GM23248 (cell line): Measurements from ENCODE around the gene PTPN14. TPM values are rescaled to one million over a fixed set of nuclear protein-coding genes. Genes with fewer than 3 reads are reported as not detected.

Source experiments
- DNase-seq: peaks from one replicate; pipeline ENCODE4 v3.0.0-alpha.2; 2015
- H2AFZ ChIP-seq: fragments of 200-600 bp; sonication (generic); 2 replicates; pipeline ENCODE4 v1.6.1; 2016; ENCODE audit warnings: antibody characterized with exemption
- H3F3A ChIP-seq: fragments of 200-600 bp; sonication (generic); 2 replicates; pipeline ENCODE4 v1.6.1; 2016; ENCODE audit warnings: mild to moderate bottlenecking, antibody characterized with exemption, mixed run types; ENCODE audit not compliant: insufficient read depth
- H3K27ac ChIP-seq: fragments of 200-600 bp; sonication (generic); 2 replicates; pipeline ENCODE4 v1.5.1; 2016; ENCODE audit warnings: mild to moderate bottlenecking
- H3K27me3 ChIP-seq: fragments of 200-600 bp; sonication (generic); replicated peaks from 2 replicates; pipeline ENCODE4 v1.6.1; 2016; ENCODE audit warnings: mild to moderate bottlenecking; ENCODE audit not compliant: insufficient read depth
- H3K36me3 ChIP-seq: fragments of 200-600 bp; sonication (generic); 2 replicates; pipeline ENCODE4 v1.6.1; 2016; ENCODE audit warnings: low read depth, mild to moderate bottlenecking
- H3K4me1 ChIP-seq: fragments of 200-600 bp; sonication (generic); 2 replicates; pipeline ENCODE4 v1.6.1; 2016; ENCODE audit warnings: mild to moderate bottlenecking; ENCODE audit not compliant: insufficient read depth
- H3K4me2 ChIP-seq: fragments of 200-600 bp; sonication (generic); one replicate; pipeline ENCODE4 v1.6.1; 2016; ENCODE audit warnings: mild to moderate bottlenecking; ENCODE audit not compliant: unreplicated experiment
- H3K4me3 ChIP-seq: fragments of 200-600 bp; sonication (generic); 2 replicates; pipeline ENCODE4 v1.5.1; 2016; ENCODE audit warnings: mild to moderate bottlenecking
- H3K79me2 ChIP-seq: fragments of 200-600 bp; sonication (generic); 2 replicates; pipeline ENCODE4 v1.6.1; 2016; ENCODE audit warnings: mild to moderate bottlenecking; ENCODE audit not compliant: insufficient read depth
- H3K9ac ChIP-seq: fragments of 200-600 bp; sonication (generic); 2 replicates; pipeline ENCODE4 v1.6.1; 2016; ENCODE audit warnings: mild to moderate bottlenecking
- H3K9me2 ChIP-seq: fragments of 200-600 bp; sonication (generic); 2 replicates; pipeline ENCODE4 v1.6.1; 2016; ENCODE audit warnings: mixed run types, mild to moderate bottlenecking, moderate library complexity; ENCODE audit not compliant: insufficient read depth
- H3K9me3 ChIP-seq: fragments of 200-600 bp; sonication (generic); one replicate; pipeline ENCODE4 v1.6.1; 2017; ENCODE audit warnings: low read depth
- H4K20me1 ChIP-seq: fragments of 200-600 bp; sonication (generic); 2 replicates; pipeline ENCODE4 v1.6.0; 2016; ENCODE audit not compliant: insufficient read depth
- EZH2 ChIP-seq: fragments of 200-600 bp; sonication (generic); IDR thresholded peaks from 2 replicates; pipeline ENCODE4 v1.6.1; 2018; ENCODE audit warnings: antibody characterized with exemption, mild to moderate bottlenecking; ENCODE audit not compliant: insufficient read depth, poor library complexity, severe bottlenecking
- EZH2phosphoT487 ChIP-seq: fragments of 200-600 bp; sonication (generic); IDR thresholded peaks from 2 replicates; pipeline ENCODE4 v1.6.1; 2018; ENCODE audit warnings: antibody characterized with exemption, moderate library complexity, mild to moderate bottlenecking, low read depth; ENCODE audit not compliant: insufficient read depth
- WGBS, 2 experiments: methylation state at CpG; one replicate each; pipeline ENCODE4 v1.1.6; 2015 to 2017; ENCODE audit warnings: low lambda C conversion rate in 2 of 2, low coverage in 1 of 2; ENCODE audit errors: missing lambda C conversion rate in 2 of 2; 5-methylcytosine and 5-hydroxymethylcytosine counted together
- in situ Hi-C: fragments of 300-500 bp; cut with MboI; formaldehyde crosslinking; loops from 2 replicates; pipeline ENCODE4 v1.15.0; 2020
- polyA plus RNA-seq: library from polyadenylated mRNA; unstranded; fragments of >200 nt; fragmentation: Nextera tagmentation; extraction: Ambion mirVana; gene quantifications from 2 replicates; pipeline ENCODE4 v1.2.1, GENCODE V29; 2016
- total RNA-seq: library from RNA; depleted of rRNA; stranded (reverse); fragments of >200 nt; shearing (Covaris generic); gene quantifications from 2 replicates; pipeline ENCODE4 v1.2.3, GENCODE V29; 2014

The PTPN14 gene
- total and polyA plus RNA-seq, 2 experiments from 2014 or later = 38.7 to 49.8 TPM

GRCh38 chr1:214329470-214330220, 221.8 kb downstream of the PTPN14 start:
- Histone ChIP-seq H3K79me2 (no peaks in the 10 kb centered on the region), H3K27me3 (no peaks in the 10 kb centered on the region), H2AFZ (no peak overlapping the region), H3K4me3 (no peak overlapping the region), H3F3A (0 out of 2 replicates have a peak, but pooled peaks cover 21% of the 10 kb centered on the region), H3K9ac (no peak overlapping the region), H4K20me1 (no peaks in the 10 kb centered on the region), H3K9me3 (no peaks in the 10 kb centered on the region), H3K4me2 (no peak overlapping the region), H3K4me1 (peaks cover 3% of the 10 kb centered on the region; the same call in 1 of the 2 replicates), H3K36me3 (no peaks in the 10 kb centered on the region), H3K27ac (no peak overlapping the region), H3K9me2 (no peaks in the 10 kb centered on the region)
- no peak for TF ChIP-seq EZH2phosphoT487
- TF ChIP-seq EZH2 = no peak
- DNase-seq = no peak
- 96 to 97% methylated on average over 20 of the region's 20 CpGs for WGBS, 2 experiments
- in situ Hi-C loops = loop anchor here (5.0 to 25.0 kb wide), 3 partner anchors 112 to 1208 kb away; no protein-coding TSS in a partner anchor

- 0 out of 2 replicates have a peak, but pooled peaks cover 21% of the 10 kb centered on the region for H3F3A ChIP-seq
- peaks cover 3% of the 10 kb centered on the region; the same call in 1 of the 2 replicates for H3K4me1 ChIP-seq
- peak overlapping the region; percentile 38 for H3K4me2 ChIP-seq
- H3K9me2 ChIP-seq = no peaks in the 10 kb centered on the region
- 50 to 52% methylated on average over 11 of the region's 11 CpGs for WGBS, 2 experiments
- no peaks in the 10 kb centered on the region for H3K27me3 ChIP-seq
- no peaks in the 10 kb centered on the region for H3K36me3 ChIP-seq
- H3K79me2 ChIP-seq = no peaks in the 10 kb centered on the region
- H3K4me3 ChIP-seq = no peak overlapping the region
- H4K20me1 ChIP-seq = no peaks in the 10 kb centered on the region
- no peak overlapping the region for H3K27ac ChIP-seq
- DNase-seq = peak; percentile 92
- no peak overlapping the region for H3K9ac ChIP-seq
- H2AFZ ChIP-seq = no peak overlapping the region
- in situ Hi-C loops = loop anchor here (25.0 kb wide), 1 partner anchor 1208 kb away; no protein-coding TSS in a partner anchor
- TF ChIP-seq EZH2 (no peak), EZH2phosphoT487 (no peak)
- H3K9me3 ChIP-seq = no peaks in the 10 kb centered on the region
Observed at GRCh38 chr1:214328770-214329469, 222.5 kb downstream of the PTPN14 start.

DNA sequence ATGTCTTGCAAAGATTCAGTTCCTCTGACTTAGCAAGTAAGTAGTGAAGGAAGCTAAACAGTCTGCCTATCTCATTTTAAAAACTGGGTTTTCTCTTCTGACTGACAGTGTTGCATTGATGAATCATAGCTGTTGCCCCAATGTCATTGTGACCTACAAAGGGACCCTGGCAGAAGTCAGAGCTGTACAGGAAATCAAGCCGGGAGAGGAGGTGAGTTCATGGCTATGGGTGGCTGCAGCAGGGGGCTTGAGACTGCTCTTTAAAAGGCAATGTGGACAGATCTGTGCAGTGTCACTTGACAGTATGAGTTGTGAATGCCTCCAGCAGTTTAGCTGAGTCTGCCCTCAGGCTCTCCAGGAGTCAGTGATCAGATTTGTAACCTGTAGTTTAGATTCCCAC, 223.9 kb downstream of the PTPN14 start:
- H3K36me3 ChIP-seq = no peaks in the 10 kb centered on the region
- no peak overlapping the region for H3K4me3 ChIP-seq
- no peaks in the 10 kb centered on the region for H3K79me2 ChIP-seq
- in situ Hi-C loops = loop anchor here (25.0 kb wide), 1 partner anchor 1210 kb away; no protein-coding TSS in a partner anchor
- TF ChIP-seq EZH2 (no peak), EZH2phosphoT487 (no peak)
- DNase-seq = no peak
- H4K20me1 ChIP-seq = no peaks in the 10 kb centered on the region
- no peak overlapping the region for H3K4me2 ChIP-seq
- H3K27me3 ChIP-seq = no peaks in the 10 kb centered on the region
- no peak overlapping the region for H2AFZ ChIP-seq
- H3K4me1 ChIP-seq = peaks cover 3% of the 10 kb centered on the region; the same call in 1 of the 2 replicates
- 0 out of 2 replicates have a peak, but pooled peaks cover 14% of the 10 kb centered on the region for H3F3A ChIP-seq
- WGBS, 2 experiments = 19 to 29% methylated on average over 1 of the region's 1 CpG
- no peak overlapping the region for H3K9ac ChIP-seq
- H3K9me3 ChIP-seq = no peaks in the 10 kb centered on the region
- H3K9me2 ChIP-seq = no peaks in the 10 kb centered on the region
- H3K27ac ChIP-seq = no peak overlapping the region

DNA sequence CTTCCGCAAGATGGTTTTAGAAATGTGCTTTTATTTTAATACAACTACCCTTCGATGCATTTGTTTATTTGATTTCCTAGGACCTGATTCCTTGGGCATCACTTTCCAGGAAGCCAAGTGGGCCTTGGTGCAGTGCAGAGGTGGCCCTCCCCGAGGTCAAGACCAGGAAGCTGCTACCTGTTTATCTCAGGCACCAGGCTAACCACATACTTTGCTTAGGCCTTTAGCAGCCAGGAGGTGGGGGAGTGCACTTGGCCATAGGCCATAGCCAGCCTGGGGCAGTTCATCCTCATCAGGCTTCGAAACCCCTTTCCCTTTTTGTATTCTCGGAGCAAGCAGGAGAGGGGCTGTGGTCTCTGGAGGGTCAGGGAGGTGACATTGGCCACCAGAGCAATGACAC, 225.0 kb downstream of the PTPN14 start:
- in situ Hi-C loops = loop anchor here (25.0 kb wide), 1 partner anchor 1211 kb away; no protein-coding TSS in a partner anchor
- DNase-seq = no peak
- Histone ChIP-seq H3K36me3 (no peaks in the 10 kb centered on the region), H3K27ac (no peak overlapping the region), H2AFZ (no peak overlapping the region), H3K4me2 (no peak overlapping the region), H3K9me3 (no peaks in the 10 kb centered on the region), H3K27me3 (no peaks in the 10 kb centered on the region), H3K4me3 (no peak overlapping the region), H3K79me2 (no peaks in the 10 kb centered on the region), H4K20me1 (no peaks in the 10 kb centered on the region), H3K9ac (no peak overlapping the region), H3K9me2 (no peaks in the 10 kb centered on the region), H3F3A (0 out of 2 replicates have a peak, but pooled peaks cover 12% of the 10 kb centered on the region), H3K4me1 (peaks cover 3% of the 10 kb centered on the region; the same call in 1 of the 2 replicates)
- 81 to 86% methylated on average over 5 of the region's 5 CpGs for WGBS, 2 experiments
- TF ChIP-seq EZH2phosphoT487 = no peak
- TF ChIP-seq EZH2 = no peak
